ENCODE data around the gene SHISAL1.

The SHISAL1 gene

GRCh38 chr22:44210722-44211121 is 102.0 kb downstream of the SHISAL1 start:
- no peak for DNase-seq (ENCODE audit: low read depth, low spot score)

GRCh38 chr22:44209343-44209742 is 103.4 kb downstream of the SHISAL1 start:
- DNase-seq (ENCODE audit: low read depth, low spot score): no peak

DNA sequence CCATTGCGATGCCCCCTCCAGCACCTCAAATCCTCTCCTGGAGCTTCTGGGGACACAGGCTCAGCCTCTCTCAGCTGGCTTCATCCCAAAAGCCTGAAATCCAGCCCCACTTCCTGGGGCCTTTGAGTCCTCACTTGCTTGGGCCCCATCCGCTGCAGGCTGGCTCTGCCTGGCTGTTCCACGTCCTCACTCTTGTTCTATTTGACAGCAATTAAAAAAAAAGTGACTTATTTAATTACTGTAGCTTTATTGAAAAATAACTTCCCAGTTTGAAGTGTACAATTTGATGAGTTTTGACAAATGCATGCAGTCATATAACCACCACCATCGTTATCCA is 104.8 kb downstream of the SHISAL1 start:
- no peak for DNase-seq (ENCODE audit: low read depth, low spot score)

- DNase-seq (ENCODE audit: low read depth, low spot score): no peak
Observed at GRCh38 chr22:44207173-44207980, 105.4 kb downstream of the SHISAL1 start.

- no peak for DNase-seq (ENCODE audit: low read depth, low spot score)
Observed at GRCh38 chr22:44206696-44207095, 106.1 kb downstream of the SHISAL1 start.

DNA sequence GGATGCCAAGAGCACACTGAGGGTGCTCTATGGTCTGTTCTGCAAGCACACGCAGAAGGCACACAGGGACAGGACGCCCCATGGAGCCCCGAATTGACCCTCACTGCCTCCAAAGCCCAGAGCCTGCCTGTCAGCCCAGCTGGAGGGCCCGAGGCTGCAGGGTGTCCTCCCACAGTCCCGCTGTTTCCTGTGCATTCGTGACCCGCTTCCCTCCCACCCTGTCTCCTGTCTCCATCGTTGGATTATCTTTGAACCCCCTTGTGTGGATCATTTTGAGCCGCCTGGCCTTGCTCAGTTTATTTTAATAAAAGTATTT is 106.5 kb downstream of the SHISAL1 start:
- no peak for DNase-seq (ENCODE audit: low read depth, low spot score)

DNA sequence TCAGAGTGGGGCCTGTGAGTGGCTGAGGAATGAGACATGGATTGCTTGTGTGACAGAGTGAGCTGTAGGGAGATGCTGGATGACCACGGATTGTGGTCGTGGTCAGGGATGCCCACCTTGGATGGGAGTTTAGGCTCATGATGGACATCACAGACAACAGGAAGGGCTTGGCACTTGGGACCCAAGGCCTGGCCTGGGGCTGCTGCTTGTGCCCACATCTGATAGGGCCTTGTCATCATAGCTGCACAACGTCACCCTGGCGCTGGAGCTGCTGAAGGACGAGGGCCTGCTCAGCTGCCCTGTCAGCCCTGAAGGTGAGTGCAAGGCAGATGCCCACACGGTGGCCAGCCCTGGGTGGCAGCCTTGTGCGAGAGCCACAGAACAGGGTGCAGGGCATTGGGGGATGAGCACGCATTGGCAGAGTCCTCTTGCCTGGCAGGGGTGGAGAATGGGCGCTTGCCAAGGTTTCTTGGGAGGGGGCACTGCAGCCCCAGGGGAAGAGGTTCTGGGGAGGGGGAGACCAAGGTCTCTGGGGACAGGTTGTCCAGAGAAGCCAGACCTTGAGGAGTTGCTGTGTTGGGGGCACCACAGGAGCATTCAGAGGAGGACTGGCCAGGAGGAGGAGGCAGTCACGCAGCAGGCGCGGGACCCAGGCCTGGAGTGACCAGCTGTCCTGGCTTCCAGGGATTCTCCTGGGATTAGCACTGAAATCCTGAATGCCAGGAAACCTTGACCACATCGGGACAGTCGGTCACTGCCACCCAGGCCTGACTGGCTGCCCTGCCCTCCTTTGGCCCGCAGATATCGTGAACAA is 107.0 kb downstream of the SHISAL1 start:
- no peak for DNase-seq (ENCODE audit: low read depth, low spot score)

GRCh38 chr22:44204739-44205515 is 107.8 kb downstream of the SHISAL1 start:
- DNase-seq (ENCODE audit: low read depth, low spot score): no peak

DNA sequence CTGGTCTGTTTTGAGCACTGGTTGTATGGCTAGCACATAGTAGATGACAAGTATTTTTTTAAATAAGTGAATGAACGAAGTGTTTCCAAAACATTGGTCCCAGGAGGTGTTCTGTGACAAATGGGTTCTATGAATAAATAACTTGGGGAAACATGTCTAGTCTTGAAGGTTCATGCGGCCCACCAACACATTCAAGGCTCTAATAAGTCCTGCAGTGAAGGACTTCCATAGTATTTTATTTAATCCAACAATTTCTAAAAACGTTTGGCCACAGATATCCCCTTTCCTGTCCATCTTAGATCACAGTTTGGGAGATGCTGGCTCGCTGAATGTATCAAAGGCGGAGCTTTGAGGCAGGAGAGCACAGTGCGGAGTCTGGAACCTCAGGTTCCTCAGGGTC is 109.5 kb downstream of the SHISAL1 start:
- no peak for DNase-seq (ENCODE audit: low read depth, low spot score)

DNA sequence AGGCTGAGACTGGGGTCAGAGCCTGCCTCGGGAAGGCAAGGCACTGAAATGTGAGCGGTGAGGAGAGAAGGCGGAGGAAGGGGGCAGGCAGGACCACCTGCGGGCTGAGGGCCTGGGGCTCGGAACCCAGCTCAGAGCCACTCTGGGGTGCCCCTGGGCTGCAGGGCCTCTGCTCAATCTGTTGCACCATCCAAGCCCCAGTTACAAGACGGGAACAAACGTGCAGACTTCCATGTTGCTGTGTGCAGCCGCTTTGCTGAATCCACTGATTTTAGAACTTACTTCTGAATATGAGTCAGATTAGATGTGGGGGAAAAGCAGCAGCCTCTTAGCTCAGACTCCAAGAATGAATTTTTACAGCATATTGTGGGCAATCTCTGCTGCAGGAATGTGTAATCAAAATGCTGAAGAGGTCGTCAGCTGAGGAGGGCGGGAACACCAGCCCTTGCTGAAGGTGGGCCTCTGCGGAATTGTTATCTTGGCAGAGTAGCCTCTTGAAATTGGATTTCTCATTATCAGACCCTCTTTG is 110.4 kb downstream of the SHISAL1 start:
- no peak for DNase-seq (ENCODE audit: low read depth, low spot score)

DNA sequence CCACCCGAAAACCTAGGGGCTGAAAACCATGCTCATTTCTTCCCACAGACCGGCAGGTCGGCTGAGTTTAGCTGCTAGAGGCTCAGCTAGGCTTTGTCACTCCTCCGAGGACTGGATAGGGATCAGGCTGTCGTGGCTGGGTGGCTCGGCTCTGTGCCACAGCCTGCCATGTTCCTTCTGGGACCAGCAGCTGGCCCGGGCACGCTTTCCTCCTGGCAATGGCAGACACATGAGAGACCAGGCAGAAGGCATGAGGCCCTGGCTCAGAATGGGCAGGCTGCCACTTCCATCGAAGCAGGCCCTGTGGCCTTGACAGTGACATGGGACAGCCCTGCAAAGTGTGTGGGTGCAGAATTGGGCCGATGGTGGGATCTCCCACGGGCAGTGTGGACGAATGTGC is 111.1 kb downstream of the SHISAL1 start:
- DNase-seq (ENCODE audit: low read depth, low spot score): no peak

GRCh38 chr22:44200855-44201550 is 111.7 kb downstream of the SHISAL1 start:
- DNase-seq (ENCODE audit: low read depth, low spot score): no peak

- no peak for DNase-seq (ENCODE audit: low read depth, low spot score)
Observed at GRCh38 chr22:44200451-44200850, 112.3 kb downstream of the SHISAL1 start.

GRCh38 chr22:44199866-44200265 is 112.9 kb downstream of the SHISAL1 start:
- DNase-seq (ENCODE audit: low read depth, low spot score): no peak

GRCh38 chr22:44199164-44199563 is 113.6 kb downstream of the SHISAL1 start:
- no peak for DNase-seq (ENCODE audit: low read depth, low spot score)

GRCh38 chr22:44197271-44197670 is 115.5 kb downstream of the SHISAL1 start:
- no peak for DNase-seq (ENCODE audit: low read depth, low spot score)

GRCh38 chr22:44196731-44197131 is 116.0 kb downstream of the SHISAL1 start:
- no peak for DNase-seq (ENCODE audit: low read depth, low spot score)

- DNase-seq (ENCODE audit: low read depth, low spot score): no peak
Observed at GRCh38 chr22:44196241-44196640, 116.5 kb downstream of the SHISAL1 start.

DNA sequence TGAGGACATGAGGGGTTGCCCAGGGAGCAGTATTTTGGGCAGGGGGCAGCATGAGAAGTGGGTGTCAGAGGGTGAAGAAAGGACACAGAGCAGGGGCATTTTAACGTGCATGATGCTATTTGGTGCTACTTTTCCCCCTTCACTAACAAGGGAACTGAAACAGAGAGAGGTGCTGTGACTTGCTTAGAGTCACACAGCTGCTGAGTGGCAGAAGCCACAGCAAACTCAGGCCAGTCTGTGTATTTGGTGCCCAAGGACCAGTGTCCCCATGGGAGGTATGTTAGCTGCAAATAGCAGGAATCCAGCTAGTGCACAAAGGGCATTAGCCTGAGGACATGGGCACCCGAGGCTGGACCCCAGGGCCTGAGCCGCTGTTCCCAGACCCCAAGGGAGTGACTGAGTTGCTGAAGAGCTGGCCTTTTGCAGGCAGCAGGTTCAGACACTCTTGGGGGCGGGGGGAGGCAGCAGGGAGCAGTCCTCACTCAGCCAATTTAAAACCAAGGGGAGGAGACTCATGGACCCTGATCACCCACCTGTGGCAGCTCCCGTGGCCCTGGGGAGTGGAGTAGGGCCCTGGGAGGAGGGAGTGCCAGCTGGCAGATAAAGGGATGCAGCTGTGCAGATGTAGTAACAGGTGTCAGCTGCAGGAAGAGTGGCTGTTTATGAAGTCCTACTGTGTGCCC is 117.4 kb downstream of the SHISAL1 start:
- no peak for DNase-seq (ENCODE audit: low read depth, low spot score)

DNA sequence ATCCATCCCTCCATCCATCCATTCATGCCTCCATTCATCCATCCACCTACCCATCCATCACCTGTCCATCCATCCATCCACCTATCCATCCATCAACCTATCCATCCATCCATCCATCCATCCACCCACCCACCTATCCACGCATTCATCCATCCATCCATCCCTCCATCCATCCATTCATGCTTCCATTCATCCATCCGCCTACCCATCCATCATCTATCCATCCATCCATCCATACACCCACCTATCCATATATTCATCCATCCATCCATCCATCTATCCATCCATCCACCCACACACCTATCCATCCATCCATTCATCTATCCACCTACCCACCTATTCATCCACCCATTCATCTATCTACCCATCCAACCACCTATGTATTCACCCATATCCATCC is 118.2 kb downstream of the SHISAL1 start:
- no peak for DNase-seq (ENCODE audit: low read depth, low spot score)
